B cell (primary cell): ENCODE data around the gene ZBTB44. TPM values are rescaled to one million over a fixed set of nuclear protein-coding genes. Genes with fewer than 3 reads are reported as not detected.

Experiments used
- ATAC-seq: fragments of 200-7000 bp; cut with Tn5 transposase; one replicate; pipeline ENCODE4 v1.10.0; 2021; ENCODE audit warnings: low read depth, mild to moderate bottlenecking, moderate number of reproducible peaks, moderate library complexity
- CTCF ChIA-PET: fragments of 350-600 bp; sonication (Branson Sonifier 250); formaldehyde crosslinking; loops from one replicate; lab custom pipeline; 2021; ENCODE audit warnings: antibody characterized with exemption, inconsistent platforms; lab: Charles Lee
- POLR2A ChIA-PET: fragments of 350-600 bp; sonication (Branson Sonifier 250); formaldehyde crosslinking; loops from one replicate; lab custom pipeline; 2021; ENCODE audit warnings: antibody characterized with exemption; lab: Charles Lee
- DNase-seq: peaks from one replicate; pipeline ENCODE4 v3.0.0; 2013
- H2AFZ ChIP-seq: 2 replicates; pipeline ENCODE4 v1.6.1; 2012; ENCODE audit warnings: mild to moderate bottlenecking, low read depth, low read length; ENCODE audit not compliant: insufficient read depth, poor library complexity, severe bottlenecking
- H3K27ac ChIP-seq, 2 donors: 1 replicate in 1 of 2; 2 replicates in 1 of 2; pipeline ENCODE4 v1.5.1; 2012 to 2013; ENCODE audit warnings: low read length in 2 of 2, mild to moderate bottlenecking in 2 of 2, moderate library complexity in 1 of 2
- H3K27me3 ChIP-seq, 4 experiments: fragments of 200-600 bp in 1 of 4; sonication (generic) in 1 of 4; replicated peaks in 1 of 4; 1 replicate in 2 of 4; 2 replicates in 2 of 4; pipeline versions ENCODE4 v1.6.1 to v1.7.0; 2013 to 2016; ENCODE audit warnings: low read length in 3 of 4, mild to moderate bottlenecking in 2 of 4, mixed read lengths in 1 of 4, moderate library complexity in 1 of 4; ENCODE audit not compliant: insufficient read depth in 4 of 4, control insufficient read depth in 3 of 4; ENCODE audit errors: control extremely low read depth in 1 of 4
- H3K36me3 ChIP-seq, 2 experiments: replicated peaks in 1 of 2; 1 replicate in 1 of 2; 2 replicates in 1 of 2; pipeline versions ENCODE4 v1.6.1 to v1.7.1; 2013; ENCODE audit warnings: low read length in 1 of 2; ENCODE audit not compliant: insufficient read depth in 2 of 2, control insufficient read depth in 1 of 2; ENCODE audit errors: control extremely low read depth in 1 of 2, extremely low read depth in 1 of 2
- H3K4me1 ChIP-seq, 2 donors: fragments of 200-600 bp in 1 of 2; sonication (generic) in 1 of 2; 1 replicate in 1 of 2; 2 replicates in 1 of 2; pipeline versions ENCODE4 v1.5.1 to v1.6.1; 2013 to 2017; ENCODE audit warnings: low read length in 2 of 2; ENCODE audit not compliant: control insufficient read depth in 2 of 2, insufficient read depth in 2 of 2
- H3K4me2 ChIP-seq: replicated peaks from 2 replicates; pipeline ENCODE3; 2012; ENCODE audit warnings: mild to moderate bottlenecking, low read depth, low read length; ENCODE audit not compliant: poor library complexity, severe bottlenecking
- H3K4me3 ChIP-seq, 5 experiments: fragments of 200-600 bp in 1 of 5; sonication (generic) in 1 of 5; 1 replicate in 3 of 5; 2 replicates in 2 of 5; pipeline versions ENCODE4 v1.5.1 to v1.7.0; 2011 to 2016; ENCODE audit warnings: low read length in 4 of 5, mild to moderate bottlenecking in 4 of 5, low read depth in 2 of 5, control low read depth in 1 of 5, moderate library complexity in 1 of 5; ENCODE audit not compliant: insufficient read depth in 1 of 5; ENCODE audit errors: control extremely low read depth in 1 of 5, extremely low read depth in 1 of 5
- H3K79me2 ChIP-seq: fragments of 200-600 bp; sonication (generic); one replicate; pipeline ENCODE4 v1.6.0; 2016; ENCODE audit warnings: low read length; ENCODE audit not compliant: control insufficient read depth, insufficient read depth
- H3K9ac ChIP-seq: fragments of 200-600 bp; sonication (generic); 2 replicates; pipeline ENCODE4 v1.6.1; 2017; ENCODE audit warnings: mild to moderate bottlenecking, low read length, moderate library complexity
- H3K9me3 ChIP-seq, 3 donors: one replicate each; pipeline versions ENCODE4 v1.6.1 to v1.7.1; 2013; ENCODE audit warnings: low read length in 2 of 3; ENCODE audit not compliant: control insufficient read depth in 2 of 3, insufficient read depth in 1 of 3; ENCODE audit errors: control extremely low read depth in 1 of 3
- H4K20me1 ChIP-seq: 2 replicates; pipeline ENCODE4 v1.6.0; 2012; ENCODE audit warnings: mild to moderate bottlenecking, low read length; ENCODE audit not compliant: insufficient read depth, control insufficient read depth, poor library complexity, severe bottlenecking
- H3K27ac Mint-ChIP-seq: one replicate; pipeline ENCODE4 v1.8.0; 2021; ENCODE audit warnings: mixed read lengths
- H3K27me3 Mint-ChIP-seq: one replicate; pipeline ENCODE4 v1.8.0; 2021; ENCODE audit warnings: mixed read lengths
- H3K4me1 Mint-ChIP-seq: one replicate; pipeline ENCODE4 v1.8.0; 2021; ENCODE audit warnings: mixed read lengths
- H3K4me3 Mint-ChIP-seq: one replicate; pipeline ENCODE4 v1.8.0; 2021; ENCODE audit warnings: mixed read lengths
- H3K9me3 Mint-ChIP-seq: one replicate; pipeline ENCODE4 v1.8.0; 2022; ENCODE audit warnings: mixed read lengths; ENCODE audit not compliant: insufficient read depth
- CTCF ChIP-seq: fragments of 200-600 bp; IDR thresholded peaks from one replicate; pipeline ENCODE4 v1.8.0; 2022; ENCODE audit warnings: antibody characterized with exemption, mild to moderate bottlenecking
- EZH2 ChIP-seq: IDR thresholded peaks from 2 replicates; pipeline ENCODE4 v1.6.1; 2012; ENCODE audit warnings: borderline replicate concordance, low read depth, mild to moderate bottlenecking, moderate library complexity, low read length; ENCODE audit not compliant: insufficient read depth, poor library complexity, severe bottlenecking
- WGBS: methylation state at CpG from one replicate; pipeline ENCODE4 v1.1.5; 2013; ENCODE audit warnings: missing lambda C conversion rate; ENCODE audit not compliant: insufficient coverage; 5-methylcytosine and 5-hydroxymethylcytosine counted together
- intact Hi-C: fragments of 100-400 bp; cut with micrococcal nuclease; formaldehyde crosslinking; loops from one replicate; pipeline ENCODE4 v1.10.0; 2022
- polyA plus RNA-seq: library from polyadenylated mRNA; depleted of rRNA; stranded (reverse); fragments of >200 nt; gene quantifications from 2 replicates; pipeline ENCODE4 v1.2.3, GENCODE V29; 2012
- total RNA-seq, 2 donors: library from RNA; stranded (reverse); fragments of 120-200 nt in 1 of 2; gene quantifications; 1 replicate in 1 of 2; 2 replicates in 1 of 2; pipeline versions ENCODE4 v1.2.3 to v1.2.4, GENCODE V29; 2013 to 2022

ZBTB44 gene
- total and polyA plus RNA-seq, 2 donors (not counting 1 experiment from before 2014, with no cell fraction given) = 23.3 to 89.4 TPM

- H3K9me3 Mint-ChIP-seq = no peaks in the 10 kb centered on the region
- H3K27ac Mint-ChIP-seq = peak overlapping the region; percentile 94
- 82% methylated on average over 6 of the region's 11 CpGs for WGBS
- Histone ChIP-seq H4K20me1 (no peaks in the 10 kb centered on the region), H3K27ac (peak overlapping the region; percentile 74 to 76), H2AFZ (peak overlapping the region; percentile 56), H3K27me3 (no peaks in the 10 kb centered on the region), H3K4me1 (peaks cover 42 to 56% of the 10 kb centered on the region in 2 donors), H3K4me2 (peak overlapping the region; percentile 67), H3K9me3 (no peaks in the 10 kb centered on the region), H3K36me3 (no peaks in the 10 kb centered on the region), H3K79me2 (no peaks in the 10 kb centered on the region), H3K9ac (peak overlapping the region; percentile 21), H3K4me3 (no peak overlapping the region)
- peaks cover 56% of the 10 kb centered on the region for H3K4me1 Mint-ChIP-seq
- H3K4me3 Mint-ChIP-seq = peak overlapping the region; percentile 61
- POLR2A ChIA-PET = interaction anchor here (0.6 to 2.1 kb wide), 6 partner anchors 15 to 1558 kb away, joined by 3 to 12 read pairs (median 4); partner anchors contain the start of genes PRDM10 and ST14
- ATAC-seq = peak; percentile 84
- intact Hi-C loops = loop anchor here (1.0 to 2.0 kb wide), 2 partner anchors 15 to 34 kb away; no protein-coding TSS in a partner anchor
- CTCF ChIA-PET = interaction anchor here (1.2 to 4.3 kb wide), 4 partner anchors 9 to 49 kb away, joined by 4 to 13 read pairs (median 6); no protein-coding TSS in a partner anchor
- peak; percentile 79 for DNase-seq
- TF ChIP-seq CTCF (no peak), EZH2 (no peak)
- H3K27me3 Mint-ChIP-seq = no peaks in the 10 kb centered on the region
These were observed 133.1 kb downstream of the ZBTB44 start for GRCh38 chr11:130181295-130182272.
